ENCODE data around the gene RMC1. TPM values are rescaled to one million over a fixed set of nuclear protein-coding genes. Genes with fewer than 3 reads are reported as not detected.
A peak's percentile ranks its signal among the peaks of the same experiment; 100 is the strongest.
"Not testable (repeated sequence)": the region's sequence is repeated elsewhere in the genome, so short reads cannot be mapped to it uniquely, and the experiment has no call there.

RMC1 gene
- total RNA-seq, 1 donor from 2014 or later = 31.6 TPM

GRCh38 chr18:23503963-23504344 lies 643 bp downstream of the RMC1 start:
- H3K4me1 Mint-ChIP-seq = peaks cover 25% of the 10 kb centered on the region
- peaks cover 13% of the 10 kb centered on the region for H3K36me3 Mint-ChIP-seq
- TF ChIP-seq EZH2phosphoT487 (IDR thresholded peaks at IDR 0.05) (peak; percentile 21), EZH2 (IDR thresholded peaks at IDR 0.05) (no peak)
- DNase-seq (ENCODE audit: low spot score) = no peak
- Histone ChIP-seq H3F3A (ENCODE audit: low read depth) (peaks cover 15% of the 10 kb centered on the region), H3K27ac (no peak overlapping the region), H3K79me2 (ENCODE audit: low read depth) (peaks cover 32% of the 10 kb centered on the region), H3K4me3 (peak overlapping the region; percentile 79), H3K27me3 (peaks cover 29% of the 10 kb centered on the region), H3K9ac (peak overlapping the region; percentile 52), H3K9me3 (ENCODE audit: low read depth) (no peaks in the 10 kb centered on the region), H3K4me2 (peak overlapping the region; percentile 89), H2AFZ (replicated peaks) (no peak overlapping the region), H4K20me1 (ENCODE audit: low read depth) (peaks cover 15% of the 10 kb centered on the region), H3K36me3 (no peaks in the 10 kb centered on the region), H3K4me1 (peaks cover 15% of the 10 kb centered on the region)
- H3K9me3 Mint-ChIP-seq = no peaks in the 10 kb centered on the region
- peak overlapping the region; percentile 74 for H3K27ac Mint-ChIP-seq
- peaks cover 10% of the 10 kb centered on the region for H3K27me3 Mint-ChIP-seq (ENCODE audit: insufficient read depth, low read depth)
- H3K4me3 Mint-ChIP-seq = peak overlapping the region; percentile 94

- Histone ChIP-seq H3K9me3 (ENCODE audit: low read depth) (no peaks in the 10 kb centered on the region), H3K36me3 (no peaks in the 10 kb centered on the region), H3K4me1 (peaks cover 15% of the 10 kb centered on the region), H2AFZ (replicated peaks) (no peak overlapping the region), H3K27me3 (peaks cover 29% of the 10 kb centered on the region), H4K20me1 (ENCODE audit: low read depth) (peaks cover 15% of the 10 kb centered on the region), H3K27ac (no peak overlapping the region), H3K4me2 (peak overlapping the region; percentile 89), H3F3A (ENCODE audit: low read depth) (peaks cover 15% of the 10 kb centered on the region), H3K79me2 (ENCODE audit: low read depth) (peaks cover 32% of the 10 kb centered on the region), H3K9ac (no peak overlapping the region), H3K4me3 (peak overlapping the region; percentile 79)
- peak overlapping the region; percentile 94 for H3K4me3 Mint-ChIP-seq
- no peak overlapping the region for H3K27ac Mint-ChIP-seq
- peaks cover 10% of the 10 kb centered on the region for H3K27me3 Mint-ChIP-seq (ENCODE audit: insufficient read depth, low read depth)
- TF ChIP-seq EZH2phosphoT487 (IDR thresholded peaks at IDR 0.05) = no peak
- no peak for DNase-seq (ENCODE audit: low spot score)
- H3K36me3 Mint-ChIP-seq = peaks cover 13% of the 10 kb centered on the region
- peaks cover 24% of the 10 kb centered on the region for H3K4me1 Mint-ChIP-seq
- H3K9me3 Mint-ChIP-seq = no peaks in the 10 kb centered on the region
Measured at GRCh38 chr18:23504720-23505119, 1.4 kb downstream of the RMC1 start.

- no peak overlapping the region for H3K4me2 ChIP-seq
- no peak overlapping the region for H3K9ac ChIP-seq
- Mint-ChIP-seq H3K4me3 (no peak overlapping the region), H3K27ac (no peak overlapping the region), H3K4me1 (peaks cover 24% of the 10 kb centered on the region), H3K27me3 (ENCODE audit: insufficient read depth, low read depth) (peaks cover 11% of the 10 kb centered on the region), H3K36me3 (peaks cover 20% of the 10 kb centered on the region), H3K9me3 (no peaks in the 10 kb centered on the region)
- no peak overlapping the region for H3K27ac ChIP-seq
- DNase-seq (ENCODE audit: low spot score) = no peak
- H3K27me3 ChIP-seq = peaks cover 25% of the 10 kb centered on the region
- H2AFZ ChIP-seq (replicated peaks) = no peak overlapping the region
- no peaks in the 10 kb centered on the region for H3K36me3 ChIP-seq
- peaks cover 32% of the 10 kb centered on the region for H3K79me2 ChIP-seq (ENCODE audit: low read depth)
- H3F3A ChIP-seq (ENCODE audit: low read depth) = peaks cover 15% of the 10 kb centered on the region
- peaks cover 15% of the 10 kb centered on the region for H4K20me1 ChIP-seq (ENCODE audit: low read depth)
- no peak overlapping the region for H3K4me3 ChIP-seq
- TF ChIP-seq CTCF (IDR thresholded peaks at IDR 0.05) = no peak
- TF ChIP-seq EZH2phosphoT487 (IDR thresholded peaks at IDR 0.05) = no peak
- no peak for TF ChIP-seq EZH2 (IDR thresholded peaks at IDR 0.05)
- peaks cover 15% of the 10 kb centered on the region for H3K4me1 ChIP-seq
- H3K9me3 ChIP-seq (ENCODE audit: low read depth) = no peaks in the 10 kb centered on the region
Measured at GRCh38 chr18:23506393-23506792, 3.1 kb downstream of the RMC1 start.

- H3F3A ChIP-seq (ENCODE audit: low read depth) = peaks cover 11% of the 10 kb centered on the region
- peaks cover 12% of the 10 kb centered on the region for H3K79me2 ChIP-seq (ENCODE audit: low read depth)
- not testable (repeated sequence) for H3K9me3 ChIP-seq (ENCODE audit: low read depth); H3K4me1 ChIP-seq; H3K27ac ChIP-seq; H2AFZ ChIP-seq (replicated peaks); DNase-seq (ENCODE audit: low spot score); H3K27me3 Mint-ChIP-seq (ENCODE audit: insufficient read depth, low read depth); H3K27me3 ChIP-seq; H3K9ac ChIP-seq; H3K4me3 Mint-ChIP-seq; H3K4me1 Mint-ChIP-seq; H4K20me1 ChIP-seq (ENCODE audit: low read depth); H3K27ac Mint-ChIP-seq; H3K4me2 ChIP-seq; H3K9me3 Mint-ChIP-seq; H3K4me3 ChIP-seq; H3K36me3 ChIP-seq
- peaks cover 20% of the 10 kb centered on the region for H3K36me3 Mint-ChIP-seq
Measured at GRCh38 chr18:23510923-23511322, 7.6 kb downstream of the RMC1 start.

- not testable (repeated sequence) for H3K4me1 ChIP-seq; H4K20me1 ChIP-seq (ENCODE audit: low read depth); H3K27ac ChIP-seq; H3K4me3 Mint-ChIP-seq; H3K4me1 Mint-ChIP-seq; H3K4me3 ChIP-seq; H3K36me3 ChIP-seq; H3K27me3 ChIP-seq; H3K9me3 Mint-ChIP-seq; H2AFZ ChIP-seq (replicated peaks); H3K27ac Mint-ChIP-seq; H3K9me3 ChIP-seq (ENCODE audit: low read depth); H3K27me3 Mint-ChIP-seq (ENCODE audit: insufficient read depth, low read depth); H3K9ac ChIP-seq; DNase-seq (ENCODE audit: low spot score); H3K4me2 ChIP-seq; H3K79me2 ChIP-seq (ENCODE audit: low read depth)
- peaks cover 11% of the 10 kb centered on the region for H3F3A ChIP-seq (ENCODE audit: low read depth)
- peaks cover 17% of the 10 kb centered on the region for H3K36me3 Mint-ChIP-seq
Measured at GRCh38 chr18:23512216-23512615, 8.9 kb downstream of the RMC1 start.
